AG20443 (cell line): ENCODE measurements around the gene COQ9.
"Not testable (repeated sequence)": the region's sequence is repeated elsewhere in the genome, so short reads cannot be mapped to it uniquely, and the experiment has no call there.

ENCODE experiments used
- DNase-seq: peaks from one replicate; pipeline ENCODE4 v3.0.0; 2012; ENCODE audit warnings: low spot score, mixed read lengths

COQ9 gene

DNA sequence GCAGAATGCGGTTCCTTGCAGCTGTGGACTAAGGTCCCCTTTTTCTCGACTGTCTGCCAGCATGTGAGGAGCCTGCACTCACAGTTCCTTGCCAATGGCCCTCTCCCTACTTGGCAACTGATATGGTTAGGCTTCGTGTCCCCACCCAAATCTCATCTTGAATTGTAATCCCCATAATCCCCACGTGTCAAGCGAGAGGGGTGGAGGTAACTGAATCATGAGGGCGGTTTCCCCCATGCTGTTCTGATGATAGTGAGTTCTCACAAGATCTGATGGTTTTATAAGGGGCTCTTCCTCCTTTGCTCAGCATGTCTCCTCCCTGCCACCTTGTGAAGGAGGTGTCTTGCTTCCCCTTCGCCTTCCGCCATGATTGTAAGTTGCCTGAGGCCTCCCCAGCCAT lies 20.0 kb upstream of the COQ9 start:
- DNase-seq = no peak

- no peak for DNase-seq
These were observed 19.5 kb upstream of the COQ9 start for GRCh38 chr16:57427824-57428223.

GRCh38 chr16:57430955-57431354 lies 16.3 kb upstream of the COQ9 start:
- DNase-seq = no peak

DNA sequence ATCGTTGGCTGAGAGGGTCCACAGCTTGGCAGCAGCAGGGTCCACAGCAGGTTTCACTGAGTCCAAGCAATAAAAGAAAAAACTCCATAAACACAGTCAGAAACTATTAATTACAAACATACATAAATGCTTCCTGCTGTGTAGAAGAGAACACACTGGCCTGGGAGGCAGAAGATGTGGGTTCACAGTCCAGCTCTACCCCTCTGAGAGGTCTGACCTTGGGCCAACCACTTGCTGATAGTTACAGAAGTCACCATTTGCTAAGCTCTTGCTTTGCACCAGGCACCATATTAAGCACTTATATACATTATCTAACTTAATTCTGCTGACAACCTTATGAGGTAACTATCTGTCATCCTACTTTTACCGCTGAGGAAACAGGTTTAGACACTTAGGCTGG lies 14.8 kb upstream of the COQ9 start:
- DNase-seq = no peak

DNA sequence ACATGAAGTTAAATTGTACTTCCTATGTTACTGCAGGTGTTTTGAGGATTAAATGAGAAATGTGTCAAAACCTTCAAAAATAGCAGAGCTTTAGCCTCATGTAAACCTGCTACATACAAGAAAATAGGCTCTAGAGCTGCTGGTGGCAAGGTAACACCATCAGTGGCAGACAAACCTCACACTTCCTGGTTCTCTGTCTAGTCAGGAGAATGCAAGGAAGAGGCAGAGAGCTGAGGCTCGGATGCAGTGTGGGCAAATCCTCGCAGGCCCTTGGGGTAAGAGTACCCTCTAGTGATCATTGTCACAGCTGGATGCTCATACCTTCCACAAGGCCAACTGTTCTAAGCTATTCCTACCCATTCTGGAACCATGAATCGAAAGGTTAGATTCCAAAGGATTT lies 14.3 kb upstream of the COQ9 start:
- no peak for DNase-seq

DNA sequence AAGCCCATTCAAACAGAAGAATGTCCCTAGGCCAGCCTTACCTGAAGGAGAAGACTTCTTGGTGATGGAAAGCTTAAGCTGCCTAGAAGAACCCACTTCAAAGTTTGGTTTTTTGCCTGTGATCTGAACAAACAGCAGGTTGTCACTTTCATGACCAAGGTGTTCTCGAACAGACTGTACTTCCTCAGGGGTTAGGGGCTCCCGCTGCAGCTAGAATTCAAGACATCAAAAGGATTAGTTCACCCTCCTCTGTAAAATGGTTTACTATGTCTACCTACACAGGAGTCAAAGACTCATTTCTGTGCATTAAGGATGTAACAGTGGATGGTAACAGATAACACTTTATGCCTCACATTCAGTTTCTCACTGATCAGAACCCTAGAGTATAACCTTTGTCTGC lies 13.3 kb upstream of the COQ9 start:
- DNase-seq = no peak

DNA sequence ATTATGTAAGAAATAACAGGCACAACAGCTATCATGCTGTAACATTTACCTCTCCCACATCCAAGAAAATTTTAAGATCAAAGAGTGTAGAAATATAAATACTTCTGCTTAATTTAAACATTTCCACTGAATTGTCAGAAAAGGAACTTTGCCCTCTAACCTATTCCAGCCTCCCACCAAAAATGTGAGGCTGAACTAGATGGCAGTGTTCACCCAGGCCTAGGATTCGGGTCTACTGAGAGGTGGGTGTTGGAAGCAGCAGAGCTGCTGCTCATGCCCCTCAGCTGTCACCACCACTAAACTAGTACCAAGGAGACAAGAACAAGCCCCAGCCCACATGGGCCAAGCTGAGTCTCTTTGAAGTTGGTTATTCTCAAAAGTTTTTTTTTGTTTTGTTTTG lies 11.4 kb upstream of the COQ9 start:
- no peak for DNase-seq

- DNase-seq = not testable (repeated sequence)
These were observed 7.3 kb upstream of the COQ9 start for GRCh38 chr16:57439947-57440346.

- DNase-seq = not testable (repeated sequence)
These were observed 6.7 kb upstream of the COQ9 start for GRCh38 chr16:57440551-57440950.

DNA sequence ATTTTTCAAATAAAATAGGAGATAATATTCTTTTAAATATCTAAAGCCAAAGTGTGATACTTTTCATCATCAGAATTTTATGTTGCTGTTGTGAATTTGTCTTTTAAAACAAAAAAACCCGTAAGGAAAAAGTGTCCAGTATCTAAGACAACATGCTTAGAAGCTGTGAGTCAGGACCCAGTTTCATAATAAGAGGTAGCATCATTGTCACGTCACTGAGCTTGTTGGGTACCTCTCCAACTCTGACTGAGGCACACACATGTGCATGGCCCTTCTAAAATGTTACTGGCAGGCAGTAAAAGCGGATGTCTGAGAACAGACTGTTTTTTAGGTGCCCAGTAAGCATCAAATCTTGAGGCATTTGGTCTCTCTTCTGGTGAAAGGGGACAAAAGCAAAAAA lies 2.6 kb upstream of the COQ9 start:
- peak; percentile 68 for DNase-seq

GRCh38 chr16:57445510-57445909 lies 1.8 kb upstream of the COQ9 start:
- no peak for DNase-seq

DNA sequence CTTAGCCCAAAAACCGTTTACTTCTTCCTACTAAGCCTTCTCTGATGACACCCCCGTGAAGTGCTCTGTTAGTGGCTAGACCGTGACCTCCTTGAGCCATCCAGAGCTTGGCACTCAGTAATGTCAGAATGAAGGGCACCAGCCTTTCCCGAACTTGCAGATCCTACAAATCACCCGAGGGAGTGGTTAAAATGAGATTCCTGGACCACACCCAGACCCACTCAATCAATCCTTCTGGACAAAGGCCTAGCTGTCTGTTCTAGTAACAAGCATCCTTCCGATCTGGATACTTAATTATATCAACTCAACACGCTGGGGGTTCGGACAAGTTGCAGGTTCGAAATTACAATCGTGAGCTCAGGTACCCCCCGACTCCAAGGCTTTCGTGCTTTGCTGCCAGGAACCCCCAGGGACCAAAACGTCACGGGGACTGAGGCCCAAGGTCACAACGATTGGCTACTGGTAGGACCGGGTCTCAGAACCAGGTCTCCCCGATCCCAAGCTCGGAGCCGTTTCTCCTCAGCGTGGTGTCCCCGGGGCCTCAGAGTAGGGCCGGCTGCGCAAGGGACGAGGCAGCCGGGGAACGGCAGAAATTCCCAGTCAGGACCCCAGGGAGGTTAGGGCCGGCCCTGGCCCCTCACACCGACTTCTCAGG lies 621 bp upstream of the COQ9 start:
- peak; percentile 60 for DNase-seq

DNA sequence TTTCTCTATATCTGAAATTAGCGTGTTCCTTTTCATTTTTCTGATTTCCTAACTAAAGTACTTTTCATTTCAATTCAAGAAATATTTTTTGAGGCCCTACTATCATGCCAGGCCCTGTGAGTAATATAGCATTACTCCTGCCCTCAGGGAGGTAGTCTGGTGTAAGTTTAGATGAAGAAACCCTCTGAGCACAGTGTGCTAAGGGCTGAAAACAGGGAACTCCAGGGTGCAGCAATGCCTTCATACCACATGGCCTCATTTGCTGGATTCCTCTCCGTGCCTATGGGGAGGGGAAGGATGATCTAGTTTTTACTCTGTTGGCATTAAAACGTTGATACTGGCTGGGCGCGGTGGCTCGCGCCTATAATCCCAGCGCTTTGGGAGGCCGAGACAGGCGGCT lies 4.7 kb downstream of the COQ9 start:
- DNase-seq = no peak

- peak; percentile 96 for DNase-seq
These were observed 15.1 kb downstream of the COQ9 start, which contains the start of gene POLR2C for GRCh38 chr16:57462209-57462977. TSS of gene POLR2C (plus strand) at chr16:57462679. CDS start at chr16:57462725, 46 bp downstream.

DNA sequence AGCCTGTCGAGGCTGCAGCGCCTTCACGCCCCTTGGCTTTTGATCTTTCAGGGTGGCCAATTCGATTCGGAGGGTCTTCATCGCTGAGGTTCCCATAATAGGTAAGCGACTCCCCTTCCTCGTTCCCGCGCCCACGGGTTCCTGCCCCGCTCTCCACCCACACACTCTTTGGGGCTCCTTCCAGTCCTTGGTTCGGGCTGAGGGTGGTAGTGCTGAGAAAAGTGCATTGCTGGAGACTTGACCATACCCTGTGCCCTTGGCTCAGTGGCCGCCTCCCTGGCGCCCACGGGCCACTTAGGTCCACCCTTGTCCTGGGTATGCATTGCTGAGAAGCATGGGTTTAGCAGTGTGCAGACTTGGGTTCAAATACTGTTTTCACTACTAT lies 15.7 kb downstream of the COQ9 start:
- DNase-seq = peak; percentile 51

DNA sequence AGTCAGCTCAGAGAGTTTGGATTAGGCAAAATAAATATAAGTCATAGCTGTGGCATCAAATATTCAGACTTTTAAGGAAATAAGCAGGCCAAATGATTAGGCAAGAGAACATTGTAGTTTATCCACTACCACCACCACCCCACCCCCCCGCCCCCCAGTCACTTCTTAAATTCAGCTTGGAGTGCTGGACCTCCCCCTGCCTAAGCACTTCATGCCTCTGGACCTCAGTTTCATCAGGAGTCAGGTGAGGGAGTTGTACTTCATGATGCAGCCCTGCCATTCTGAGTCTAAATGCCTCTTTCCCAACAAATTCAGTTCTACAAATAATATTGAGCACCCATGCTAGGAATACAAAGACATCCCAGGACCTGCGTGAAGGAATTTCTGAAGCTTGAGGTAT lies 17.2 kb downstream of the COQ9 start:
- no peak for DNase-seq

DNA sequence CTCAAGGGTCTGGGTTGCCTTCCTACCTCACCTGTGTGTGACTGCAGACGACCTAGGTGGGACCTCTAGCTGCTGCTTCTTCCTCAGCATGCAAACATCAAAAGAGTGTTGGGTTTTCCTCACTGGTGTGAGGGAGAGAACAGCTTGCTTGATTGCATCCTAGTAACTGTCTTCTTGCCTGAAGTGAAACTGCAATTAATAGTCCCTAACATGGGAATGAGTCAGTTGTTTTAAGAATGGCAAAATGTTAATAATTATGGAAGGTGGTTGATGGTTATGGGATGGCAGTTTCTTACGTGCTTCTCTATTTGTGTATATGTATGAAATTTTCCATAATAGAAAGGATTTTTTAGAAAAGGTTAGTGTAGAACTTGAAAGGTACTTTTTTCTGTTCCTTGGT lies 21.1 kb downstream of the COQ9 start:
- DNase-seq = no peak

DNA sequence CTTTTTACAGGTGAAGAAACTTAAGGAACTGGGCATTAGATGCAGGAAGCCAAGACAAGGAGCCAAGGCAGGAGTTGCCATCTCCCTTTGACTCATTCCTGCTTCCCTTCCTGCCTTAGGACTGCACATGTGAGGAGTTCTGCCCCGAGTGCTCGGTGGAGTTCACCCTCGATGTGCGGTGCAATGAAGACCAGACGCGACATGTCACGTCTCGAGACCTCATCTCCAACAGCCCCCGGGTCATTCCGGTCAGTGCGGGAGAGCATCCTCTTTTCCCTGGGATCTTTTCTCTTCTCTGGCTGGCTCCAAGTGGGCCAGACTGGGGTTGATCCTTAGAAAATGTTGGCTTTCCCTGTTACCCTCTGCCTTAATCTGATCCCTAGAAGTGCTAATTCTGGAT lies 21.8 kb downstream of the COQ9 start:
- DNase-seq = no peak

DNA sequence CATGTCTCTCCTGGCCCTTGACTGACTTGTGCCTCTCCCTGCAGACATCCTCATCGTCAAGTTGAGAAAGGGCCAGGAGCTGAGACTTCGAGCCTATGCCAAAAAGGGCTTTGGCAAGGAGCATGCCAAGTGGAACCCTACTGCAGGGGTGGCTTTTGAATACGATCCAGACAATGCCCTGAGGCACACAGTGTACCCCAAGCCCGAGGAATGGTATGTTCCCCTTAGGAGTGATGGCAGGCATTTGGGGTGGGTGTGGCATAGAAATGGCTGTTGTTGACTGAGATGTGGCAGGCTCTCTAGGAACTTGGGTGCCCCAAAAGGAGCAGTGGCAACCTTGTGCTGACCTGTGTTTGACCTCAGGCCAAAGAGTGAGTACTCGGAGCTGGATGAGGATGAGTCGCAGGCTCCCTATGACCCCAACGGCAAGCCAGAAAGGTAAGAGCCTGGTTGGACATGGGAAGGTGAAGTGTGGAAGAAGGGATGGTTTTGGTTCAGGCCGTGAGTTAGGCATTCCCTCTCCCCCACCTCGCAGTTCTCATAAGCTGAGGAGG lies 22.7 kb downstream of the COQ9 start:
- no peak for DNase-seq

DNA sequence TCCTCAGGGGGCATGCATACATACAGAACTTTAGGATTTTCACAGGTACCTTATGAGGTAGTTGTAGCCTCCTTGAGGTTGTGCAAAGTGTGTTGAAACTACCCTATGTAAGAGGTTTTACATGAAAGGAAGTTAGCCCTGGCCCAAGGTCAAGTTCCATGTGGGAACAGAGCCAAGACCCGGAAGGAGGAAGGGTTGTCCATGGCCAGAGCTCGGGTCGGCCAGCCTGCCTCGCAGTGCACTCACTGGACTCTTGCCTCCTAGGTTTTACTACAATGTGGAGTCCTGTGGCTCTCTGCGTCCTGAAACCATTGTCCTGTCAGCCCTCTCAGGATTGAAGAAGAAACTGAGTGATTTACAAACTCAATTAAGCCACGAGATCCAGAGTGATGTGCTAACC lies 23.4 kb downstream of the COQ9 start:
- no peak for DNase-seq

GRCh38 chr16:57471209-57471608 lies 23.9 kb downstream of the COQ9 start:
- DNase-seq = no peak

GRCh38 chr16:57471852-57472664 lies 24.8 kb downstream of the COQ9 start:
- DNase-seq = no peak

DNA sequence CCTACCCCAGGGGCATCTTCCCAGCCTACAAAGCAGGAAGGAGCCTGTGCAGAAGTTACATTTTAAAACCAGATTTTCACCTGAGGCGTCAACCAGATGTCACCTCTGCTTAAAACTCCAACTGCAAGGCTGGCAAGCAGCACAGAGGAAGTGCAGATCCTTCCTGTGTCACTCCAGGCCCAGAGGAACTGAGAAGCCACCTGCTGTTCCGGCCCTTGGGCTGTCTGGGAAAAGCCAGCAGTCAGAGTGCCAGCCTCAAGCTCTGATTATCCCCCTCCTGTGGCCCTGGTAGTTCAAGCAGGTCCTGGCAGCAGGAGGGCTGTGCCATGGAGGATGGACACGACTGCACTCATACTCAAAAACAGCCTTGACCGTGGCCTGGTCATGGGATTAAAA lies 25.4 kb downstream of the COQ9 start:
- no peak for DNase-seq
